Measurements from ENCODE around the gene XKR7. TPM values are rescaled to one million over a fixed set of nuclear protein-coding genes. Genes with fewer than 3 reads are reported as not detected.
A peak's percentile ranks its signal among the peaks of the same experiment; 100 is the strongest.

Gene XKR7
- total and polyA plus RNA-seq, 10 of the 15 experiments (the other 5 are each of a cell fraction or from before 2014, with no cell fraction given), result not detected

DNA sequence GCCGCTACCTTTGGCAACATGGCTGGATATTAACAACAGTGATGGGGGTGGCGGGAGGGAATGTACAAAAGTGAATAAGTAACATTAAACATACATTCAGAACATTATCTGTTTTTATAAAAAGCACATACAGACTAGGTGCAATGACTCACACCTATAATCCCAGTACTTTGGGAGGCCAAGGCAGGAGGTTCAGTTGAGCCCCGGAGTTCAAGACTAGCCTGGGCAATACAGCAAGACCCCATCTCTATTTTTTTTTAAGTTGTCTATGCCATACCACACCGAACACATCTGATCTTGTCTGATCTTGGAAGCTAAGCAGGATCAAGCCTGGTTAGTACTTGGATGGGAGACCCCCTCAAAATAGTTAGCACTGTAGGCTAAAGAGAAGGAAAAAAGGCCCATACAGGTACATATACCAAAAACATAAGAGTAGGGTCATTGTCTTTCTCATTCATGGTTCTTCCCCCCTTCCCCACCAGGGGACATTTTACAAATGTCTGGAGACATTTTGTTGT, 82.4 kb downstream of the XKR7 start:
- SMC1A ChIA-PET (ENCODE audit: uncharacterized antibody, unreplicated experiment), result interaction anchor here (0.9 to 1.7 kb wide), 8 partner anchors 8 to 40 kb away, joined by 3 to 6 read pairs (median 3); no protein-coding TSS in a partner anchor
- no peak overlapping the region for H3K4me2 ChIP-seq (ENCODE audit: control insufficient read depth, insufficient read depth)
- intact Hi-C loops (cut with micrococcal nuclease; ENCODE audit: unreplicated experiment), result loop anchor here (5.0 kb wide), 1 partner anchor 42 kb away; no protein-coding TSS in a partner anchor
- no peaks in the 10 kb centered on the region for H3K36me3 ChIP-seq (ENCODE audit: control insufficient read depth in 2 of 2, insufficient read depth in 2 of 2, low read length in 1 of 2)
- WGBS (ENCODE audit: insufficient coverage, insufficient replicate concordance, low lambda C conversion rate, missing lambda C conversion rate), result 91% methylated on average over 4 of the region's 4 CpGs
- H3K4me3 ChIP-seq, result no peak overlapping the region
- no peak overlapping the region for H2AFZ ChIP-seq (ENCODE audit: control insufficient read depth, low read depth, low read length)
- H3K9me3 ChIP-seq (replicated peaks; ENCODE audit: control insufficient read depth, insufficient read depth, low read length), result no peaks in the 10 kb centered on the region; the same call in 2 of the 3 replicates
- peaks cover 8% of the 10 kb centered on the region for H3K79me2 ChIP-seq (ENCODE audit: control insufficient read depth, insufficient read depth, low read length)
- RAD21 ChIA-PET (ENCODE audit: unreplicated experiment), result interaction anchor here (1.1 to 4.3 kb wide), 3 partner anchors 14 to 36 kb away, joined by 4 to 53 read pairs (median 5); no protein-coding TSS in a partner anchor
- TF ChIP-seq, protein P1, sequence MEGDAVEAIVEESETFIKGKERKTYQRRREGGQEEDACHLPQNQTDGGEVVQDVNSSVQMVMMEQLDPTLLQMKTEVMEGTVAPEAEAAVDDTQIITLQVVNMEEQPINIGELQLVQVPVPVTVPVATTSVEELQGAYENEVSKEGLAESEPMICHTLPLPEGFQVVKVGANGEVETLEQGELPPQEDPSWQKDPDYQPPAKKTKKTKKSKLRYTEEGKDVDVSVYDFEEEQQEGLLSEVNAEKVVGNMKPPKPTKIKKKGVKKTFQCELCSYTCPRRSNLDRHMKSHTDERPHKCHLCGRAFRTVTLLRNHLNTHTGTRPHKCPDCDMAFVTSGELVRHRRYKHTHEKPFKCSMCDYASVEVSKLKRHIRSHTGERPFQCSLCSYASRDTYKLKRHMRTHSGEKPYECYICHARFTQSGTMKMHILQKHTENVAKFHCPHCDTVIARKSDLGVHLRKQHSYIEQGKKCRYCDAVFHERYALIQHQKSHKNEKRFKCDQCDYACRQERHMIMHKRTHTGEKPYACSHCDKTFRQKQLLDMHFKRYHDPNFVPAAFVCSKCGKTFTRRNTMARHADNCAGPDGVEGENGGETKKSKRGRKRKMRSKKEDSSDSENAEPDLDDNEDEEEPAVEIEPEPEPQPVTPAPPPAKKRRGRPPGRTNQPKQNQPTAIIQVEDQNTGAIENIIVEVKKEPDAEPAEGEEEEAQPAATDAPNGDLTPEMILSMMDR (IDR thresholded peaks at IDR 0.05 in 2 of 3, conservative IDR thresholded peaks at IDR 0.05 in 1 of 3; ENCODE audit: control insufficient read depth in 2 of 3, extremely low read depth in 1 of 3, insufficient read depth in 1 of 3, low read depth in 3 of 3, low read length in 3 of 3), result peak in 1 of 3 experiments; percentile 11; a peak in 1 of 6 replicates
- TF ChIP-seq RUNX3 (IDR thresholded peaks at IDR 0.05; ENCODE audit: low read length), result peak; percentile 49; the same call in 1 of the 2 replicates
- TF ChIP-seq SUPT20H (IDR thresholded peaks at IDR 0.05; ENCODE audit: borderline replicate concordance, control insufficient read depth, low read depth, low read length), result no peak
- BruUV-seq (replicated peaks), result no TSS peak
- in situ Hi-C loops (cut with MboI), result no loop called here
- POLR2A ChIA-PET, result interaction anchor here (1.1 to 5.0 kb wide), 4 partner anchors 8 to 19 kb away, joined by 3 to 86 read pairs (median 14); no protein-coding TSS in a partner anchor
- peaks cover 11% of the 10 kb centered on the region for H3K4me1 ChIP-seq (ENCODE audit: control insufficient read depth, insufficient read depth, low read length)
- ATAC-seq, result no peak
- no peak overlapping the region for H3K9ac ChIP-seq (ENCODE audit: control insufficient read depth, insufficient read depth, low read length)
- peaks cover 3 to 7% of the 10 kb centered on the region in 2 experiments for H3K27me3 ChIP-seq (replicated peaks in 1 of 2; ENCODE audit: control insufficient read depth in 2 of 2, insufficient read depth in 2 of 2, low read length in 1 of 2)
- H4K20me1 ChIP-seq (ENCODE audit: control insufficient read depth, insufficient read depth), result no peaks in the 10 kb centered on the region; the same call in 1 of the 2 replicates
- DNase-seq (ENCODE audit: low read depth, low spot score), result no peak
- H3K27ac ChIP-seq (ENCODE audit: control insufficient read depth, insufficient read depth), result no peak overlapping the region
- FAIRE-seq, result no peak
- CTCF ChIA-PET, result interaction anchor here (1.2 to 10.5 kb wide), 3 partner anchors 9 to 17 kb away, joined by 5 to 106 read pairs (median 8); no protein-coding TSS in a partner anchor

All from GM12878 (cell line).